ENCODE measurements around the gene SLC45A3. TPM values are rescaled to one million over a fixed set of nuclear protein-coding genes. Genes with fewer than 3 reads are reported as not detected.

Gene SLC45A3, protein sequence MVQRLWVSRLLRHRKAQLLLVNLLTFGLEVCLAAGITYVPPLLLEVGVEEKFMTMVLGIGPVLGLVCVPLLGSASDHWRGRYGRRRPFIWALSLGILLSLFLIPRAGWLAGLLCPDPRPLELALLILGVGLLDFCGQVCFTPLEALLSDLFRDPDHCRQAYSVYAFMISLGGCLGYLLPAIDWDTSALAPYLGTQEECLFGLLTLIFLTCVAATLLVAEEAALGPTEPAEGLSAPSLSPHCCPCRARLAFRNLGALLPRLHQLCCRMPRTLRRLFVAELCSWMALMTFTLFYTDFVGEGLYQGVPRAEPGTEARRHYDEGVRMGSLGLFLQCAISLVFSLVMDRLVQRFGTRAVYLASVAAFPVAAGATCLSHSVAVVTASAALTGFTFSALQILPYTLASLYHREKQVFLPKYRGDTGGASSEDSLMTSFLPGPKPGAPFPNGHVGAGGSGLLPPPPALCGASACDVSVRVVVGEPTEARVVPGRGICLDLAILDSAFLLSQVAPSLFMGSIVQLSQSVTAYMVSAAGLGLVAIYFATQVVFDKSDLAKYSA
- total RNA-seq, result 5.7 and 11.9 TPM in 2 replicates

DNA sequence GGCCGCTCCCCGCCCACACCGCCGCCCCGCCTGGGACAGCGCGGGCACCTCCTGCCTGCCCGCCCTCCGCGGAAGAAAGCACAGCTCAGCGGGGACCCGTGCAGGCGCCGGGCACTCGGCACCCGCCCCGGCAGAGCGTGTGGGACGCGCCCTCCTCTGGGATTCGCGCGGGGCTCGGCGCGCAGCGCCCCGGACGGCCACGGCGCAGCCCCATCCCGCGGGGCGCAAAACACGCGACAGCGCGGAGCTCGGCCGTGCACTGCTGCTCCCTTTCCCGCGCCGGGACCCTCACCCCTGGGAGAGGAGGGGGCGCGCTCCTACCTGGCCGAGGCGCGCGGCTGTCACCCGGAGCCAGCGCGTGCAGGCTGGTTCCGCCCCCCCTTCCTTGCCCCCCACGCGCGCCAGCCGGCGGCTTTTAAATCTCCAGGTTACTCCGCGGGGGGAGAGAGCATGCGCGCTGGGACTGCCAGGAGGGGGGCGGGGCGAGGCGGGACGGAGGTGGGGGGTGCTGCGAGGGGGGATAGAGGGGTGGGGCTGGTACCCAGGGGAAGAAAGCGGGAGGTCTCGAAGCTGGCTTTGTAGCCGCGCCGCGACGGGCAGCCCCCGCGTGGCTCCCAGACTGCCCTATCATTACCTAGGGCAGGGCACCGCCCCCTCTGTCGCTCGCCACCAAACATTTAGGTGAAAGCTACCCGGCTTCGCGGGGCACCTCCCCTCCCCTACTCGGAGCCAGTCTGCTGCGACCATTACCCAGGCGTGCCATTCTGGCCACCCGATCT is at the start of gene SLC45A3:
Gene SLC45A3 (minus strand): TSS at position 437 of the 779 bp plus-strand sequence. CDS start 15,853 bp downstream, outside the sequence.

DNA sequence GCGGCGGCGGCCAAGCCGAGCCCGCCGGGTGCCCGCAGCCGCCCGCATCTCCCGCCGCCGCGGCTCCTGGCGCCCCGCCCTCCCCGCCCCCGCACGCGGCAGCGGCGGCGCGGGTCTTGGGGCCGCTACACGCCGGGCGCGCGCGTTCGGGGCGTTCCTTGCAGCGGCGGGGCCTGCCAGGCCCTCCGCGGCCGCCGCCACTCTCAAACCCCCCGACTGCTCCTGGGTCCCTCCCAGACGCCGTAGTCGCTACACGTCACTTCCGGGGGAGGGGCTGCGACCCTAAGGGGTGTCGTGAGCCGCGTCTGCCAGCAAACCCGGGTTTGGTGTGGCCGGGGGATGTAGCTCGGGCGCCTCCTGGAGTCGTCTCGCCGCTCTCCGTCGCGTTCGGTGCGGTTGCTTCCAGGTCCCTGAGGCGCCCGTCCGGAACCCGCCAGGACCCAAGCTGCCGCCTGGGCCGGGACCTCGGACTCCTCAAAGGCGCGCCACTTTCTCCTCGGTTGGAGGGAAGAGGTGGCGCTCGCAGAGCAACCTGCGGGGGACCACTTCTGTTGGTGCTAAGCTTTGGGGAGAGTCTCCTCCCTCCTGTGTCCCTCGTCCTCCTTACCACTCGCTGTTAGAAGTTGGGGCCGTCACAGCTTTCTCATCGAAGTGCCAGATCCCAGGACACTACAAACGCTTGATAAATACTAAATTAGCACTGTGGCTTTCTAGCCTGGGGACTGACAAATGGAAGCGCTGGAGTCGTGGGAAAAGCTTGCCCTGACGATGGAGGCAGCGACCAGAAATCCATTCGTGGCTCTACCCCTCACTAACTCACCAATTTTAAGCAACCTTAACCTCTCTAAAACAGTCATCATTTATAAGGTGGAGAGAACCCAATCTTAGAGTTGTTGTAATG is 48.3 kb downstream of the SLC45A3 start, which contains the start of gene ELK4:
Gene ELK4 (minus strand): TSS at position 244 of the 901 bp plus-strand sequence. CDS start 8,129 bp downstream, outside the sequence.

Small RNA genes lying within 50 kb of the gene (small RNA-seq; reads per million reads assigned to genes)
- gene RF00017 (ENCODE audit: low replicate concordance), result not detected

Other genes with a start within 250 kb of the SLC45A3 start
- not detected in 2 replicates for gene BLACAT1, start 224.5 kb downstream of the SLC45A3 start, total RNA-seq
- 0.14 and 0.22 TPM in 2 replicates for gene CDK18, start 175.8 kb downstream of the SLC45A3 start, total RNA-seq
- gene ELK4, start 48.5 kb downstream of the SLC45A3 start, total RNA-seq, result 16.6 and 26.9 TPM in 2 replicates
- 84.7 and 185 TPM in 2 replicates for gene NUCKS1, start 69.7 kb upstream of the SLC45A3 start, total RNA-seq
- gene RAB29, start 95.0 kb upstream of the SLC45A3 start, total RNA-seq, result 15.3 and 18.4 TPM in 2 replicates
- gene SLC41A1, start 132.7 kb upstream of the SLC45A3 start, total RNA-seq, result 17.0 and 21.2 TPM in 2 replicates
- gene PM20D1, start 169.6 kb upstream of the SLC45A3 start, total RNA-seq, result not detected in 2 replicates

All from placental pericyte (primary cell).